ENCODE data around the gene DFFB. TPM values are rescaled to one million over a fixed set of nuclear protein-coding genes. Genes with fewer than 3 reads are reported as not detected.

DFFB gene
- total and polyA plus RNA-seq, 9 of the 15 experiments (the other 6 are each of a cell fraction or from before 2014, with no cell fraction given) = 2.3 to 15.8 (median 11.5) TPM

DNA sequence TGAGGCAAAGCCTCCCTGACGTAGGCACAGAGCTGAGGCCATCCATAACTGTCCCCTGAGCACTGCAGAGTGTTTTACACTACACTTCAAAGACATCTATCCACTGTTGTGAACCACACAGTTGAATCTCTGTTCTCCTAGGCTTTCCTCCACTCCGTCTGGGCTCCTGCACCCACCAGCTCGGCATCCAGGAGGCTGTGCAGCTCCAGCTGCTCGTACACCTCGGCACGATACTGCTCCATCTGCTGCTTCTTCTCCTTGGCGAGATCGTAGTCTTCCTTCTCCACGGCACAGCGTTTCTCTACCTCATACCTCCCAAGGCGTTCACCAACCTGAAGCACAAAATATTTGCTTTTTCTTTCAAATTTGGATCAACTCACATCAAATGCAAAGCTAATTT is 18.5 kb upstream of the DFFB start:
- intact Hi-C loops (cut with micrococcal nuclease) (no loop called here), in situ Hi-C loops (cut with MboI) (no loop called here)
- H3K4me2 ChIP-seq (ENCODE audit: insufficient read depth, low read length) = no peak overlapping the region
- H3K9ac ChIP-seq (ENCODE audit: insufficient read depth in 1 of 2, low read depth in 2 of 2, low read length in 2 of 2) = 0 out of 4 replicates have a peak overlapping the region, but pooled peaks of 1 of the 2 experiments have one; percentile 66
- H3K36me3 ChIP-seq (ENCODE audit: control insufficient read depth, insufficient read depth, low read length) = peaks cover 71% of the 10 kb centered on the region
- WGBS (ENCODE audit: insufficient coverage, low coverage, missing lambda C conversion rate) = 90% methylated on average over 11 of the region's 11 CpGs
- H2AFZ ChIP-seq (ENCODE audit: low read depth, low read length) = no peak overlapping the region
- CTCF ChIA-PET (ENCODE audit: low intra/inter-chr PET ratio) = no interaction called here
- no peaks in the 10 kb centered on the region for H4K20me1 ChIP-seq (replicated peaks; ENCODE audit: control insufficient read depth, insufficient read depth, low read length)
- no peaks in the 10 kb centered on the region for H3K4me1 ChIP-seq (replicated peaks in 1 of 2; ENCODE audit: control insufficient read depth in 2 of 2, insufficient read depth in 2 of 2, low read length in 2 of 2)
- TF ChIP-seq NCOA4 (IDR thresholded peaks at IDR 0.05; ENCODE audit: partially characterized antibody) = no peak
- TF ChIP-seq ZNF3 (CRISPR knock-in tag; IDR thresholded peaks at IDR 0.05) = no peak
- no peak for TF ChIP-seq EP300 (IDR thresholded peaks at IDR 0.05; ENCODE audit: low read length)
- TF ChIP-seq ZFX (CRISPR knock-in tag; IDR thresholded peaks at IDR 0.05) = no peak
- no peak for TF ChIP-seq ZNF830 (CRISPR knock-in tag; IDR thresholded peaks at IDR 0.05)
- no peak for TF ChIP-seq PTRF (tag; IDR thresholded peaks at IDR 0.05)
- TF ChIP-seq ZNF354B (CRISPR knock-in tag; IDR thresholded peaks at IDR 0.05) = no peak
- TF ChIP-seq, protein P1, sequence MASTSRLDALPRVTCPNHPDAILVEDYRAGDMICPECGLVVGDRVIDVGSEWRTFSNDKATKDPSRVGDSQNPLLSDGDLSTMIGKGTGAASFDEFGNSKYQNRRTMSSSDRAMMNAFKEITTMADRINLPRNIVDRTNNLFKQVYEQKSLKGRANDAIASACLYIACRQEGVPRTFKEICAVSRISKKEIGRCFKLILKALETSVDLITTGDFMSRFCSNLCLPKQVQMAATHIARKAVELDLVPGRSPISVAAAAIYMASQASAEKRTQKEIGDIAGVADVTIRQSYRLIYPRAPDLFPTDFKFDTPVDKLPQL (IDR thresholded peaks at IDR 0.05; ENCODE audit: extremely low read depth, insufficient read length) = no peak
- TF ChIP-seq SRSF3 (IDR thresholded peaks at IDR 0.05; ENCODE audit: insufficient read depth, low read length) = no peak
- TF ChIP-seq FOS (IDR thresholded peaks at IDR 0.05; ENCODE audit: extremely low read depth, insufficient read length) = no peak
- no peak for TF ChIP-seq SOX6 (IDR thresholded peaks at IDR 0.05)
- no peak for TF ChIP-seq FOSL1 (tag; conservative IDR thresholded peaks at IDR 0.05)
- POLR2A ChIA-PET = interaction anchor here (0.6 to 1.7 kb wide), 4 partner anchors 8 to 61 kb away, joined by 3 to 4 read pairs (median 4); partner anchors contain the start of gene C1orf174
- no peaks in the 10 kb centered on the region for H3K9me1 ChIP-seq (ENCODE audit: control insufficient read depth, insufficient read depth, low read length)
- ATAC-seq (no peak), FAIRE-seq (no peak), DNase-seq (ENCODE audit: extremely low read depth in 1 of 4, low spot score in 3 of 4) (no peak)
- no peak overlapping the region for H3K4me3 ChIP-seq
- H3K27me3 ChIP-seq (ENCODE audit: control insufficient read depth in 2 of 2, insufficient read depth in 2 of 2, low read length in 2 of 2) = no peaks in the 10 kb centered on the region
- H3K9me3 ChIP-seq (replicated peaks; ENCODE audit: control insufficient read depth, insufficient read depth, low read depth, low read length) = no peaks in the 10 kb centered on the region
- BruUV-seq (replicated peaks) = no TSS peak
- no peak overlapping the region for H3K27ac ChIP-seq (ENCODE audit: extremely low read depth, low read depth, low read length)
- H3K79me2 ChIP-seq (ENCODE audit: control insufficient read depth, insufficient read depth, low read length) = no peaks in the 10 kb centered on the region

All from K562 (cell line).